ENCODE data around the gene SPRED2.

DNA sequence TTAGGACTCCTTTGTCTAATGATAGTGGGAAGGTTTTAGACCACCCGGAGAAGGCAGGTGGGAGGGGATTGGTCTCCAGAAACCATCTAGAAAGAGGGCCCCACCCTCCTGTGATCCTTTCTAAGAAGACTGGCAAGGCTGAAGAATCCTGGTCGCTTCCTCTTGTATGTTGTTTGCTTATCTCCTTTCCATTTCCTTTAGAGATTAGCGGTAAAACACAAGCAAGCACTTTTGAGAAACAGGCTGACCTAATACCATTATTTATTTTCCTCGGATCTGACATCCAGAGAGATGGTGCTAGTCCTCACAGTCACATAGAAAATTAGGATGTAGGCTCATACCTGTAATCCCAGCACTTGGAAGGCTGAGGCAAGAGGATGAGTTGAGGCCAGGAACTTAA lies 45.2 kb upstream of the SPRED2 start:
- TF ChIP-seq POLR2AphosphoS5 (IDR thresholded peaks at IDR 0.05; ENCODE audit: low read depth, low read length) (no peak), POLR2A (IDR thresholded peaks at IDR 0.05; ENCODE audit: low read depth, low read length) (no peak), TAF1 (IDR thresholded peaks at IDR 0.05; ENCODE audit: borderline replicate concordance, low read depth, low read length) (no peak)
